Measurements from ENCODE around the gene RIN3.

DNA sequence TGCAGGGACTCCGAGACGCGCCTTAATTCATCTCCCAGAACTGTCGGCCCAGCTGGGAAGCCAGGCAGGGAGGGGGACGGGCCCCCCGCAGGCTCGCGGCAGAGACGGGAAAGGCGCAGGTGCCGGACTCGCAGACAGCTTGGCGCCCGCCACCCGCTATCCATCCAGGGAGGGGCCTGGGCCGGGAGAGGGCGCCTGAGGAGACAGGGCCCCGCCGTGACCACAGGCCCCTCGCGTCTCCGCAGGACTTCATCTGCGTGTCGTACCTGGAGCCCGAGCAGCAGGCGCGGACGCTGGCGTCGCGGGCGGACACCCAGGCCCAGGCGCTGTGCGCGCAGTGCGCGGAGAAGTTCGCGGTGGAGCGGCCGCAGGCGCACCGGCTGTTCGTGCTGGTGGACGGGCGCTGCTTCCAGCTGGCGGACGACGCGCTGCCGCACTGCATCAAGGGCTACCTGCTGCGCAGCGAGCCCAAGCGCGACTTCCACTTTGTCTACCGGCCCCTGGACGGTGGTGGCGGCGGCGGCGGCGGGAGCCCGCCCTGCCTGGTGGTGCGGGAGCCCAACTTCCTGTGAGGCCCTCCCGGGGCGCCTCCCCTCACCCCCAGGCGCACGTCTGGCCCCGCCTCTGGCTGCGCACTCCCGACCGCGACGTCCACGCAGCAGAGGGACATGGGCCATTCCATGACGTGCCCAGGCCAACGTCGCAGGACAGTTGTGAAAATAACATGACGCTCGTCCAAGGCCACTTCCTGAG lies 174.3 kb downstream of the RIN3 start:
- TF ChIP-seq, protein P1, sequence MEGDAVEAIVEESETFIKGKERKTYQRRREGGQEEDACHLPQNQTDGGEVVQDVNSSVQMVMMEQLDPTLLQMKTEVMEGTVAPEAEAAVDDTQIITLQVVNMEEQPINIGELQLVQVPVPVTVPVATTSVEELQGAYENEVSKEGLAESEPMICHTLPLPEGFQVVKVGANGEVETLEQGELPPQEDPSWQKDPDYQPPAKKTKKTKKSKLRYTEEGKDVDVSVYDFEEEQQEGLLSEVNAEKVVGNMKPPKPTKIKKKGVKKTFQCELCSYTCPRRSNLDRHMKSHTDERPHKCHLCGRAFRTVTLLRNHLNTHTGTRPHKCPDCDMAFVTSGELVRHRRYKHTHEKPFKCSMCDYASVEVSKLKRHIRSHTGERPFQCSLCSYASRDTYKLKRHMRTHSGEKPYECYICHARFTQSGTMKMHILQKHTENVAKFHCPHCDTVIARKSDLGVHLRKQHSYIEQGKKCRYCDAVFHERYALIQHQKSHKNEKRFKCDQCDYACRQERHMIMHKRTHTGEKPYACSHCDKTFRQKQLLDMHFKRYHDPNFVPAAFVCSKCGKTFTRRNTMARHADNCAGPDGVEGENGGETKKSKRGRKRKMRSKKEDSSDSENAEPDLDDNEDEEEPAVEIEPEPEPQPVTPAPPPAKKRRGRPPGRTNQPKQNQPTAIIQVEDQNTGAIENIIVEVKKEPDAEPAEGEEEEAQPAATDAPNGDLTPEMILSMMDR (IDR thresholded peaks at IDR 0.05; ENCODE audit: low read depth, low read length, missing input control), result no peak
- TF ChIP-seq, protein P2, sequence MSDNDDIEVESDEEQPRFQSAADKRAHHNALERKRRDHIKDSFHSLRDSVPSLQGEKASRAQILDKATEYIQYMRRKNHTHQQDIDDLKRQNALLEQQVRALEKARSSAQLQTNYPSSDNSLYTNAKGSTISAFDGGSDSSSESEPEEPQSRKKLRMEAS (IDR thresholded peaks at IDR 0.05), result no peak
- TF ChIP-seq REST (IDR thresholded peaks at IDR 0.05) (no peak), EGR1 (IDR thresholded peaks at IDR 0.05; ENCODE audit: low read depth in 2 of 2) (no peak), RAD21 (IDR thresholded peaks at IDR 0.05) (no peak)

Measured in liver (tissue), 3 donors.